ENCODE measurements around the gene DCUN1D4. TPM values are rescaled to one million over a fixed set of nuclear protein-coding genes. Genes with fewer than 3 reads are reported as not detected.

DCUN1D4 gene
- total and polyA plus RNA-seq, 12 donors, result 11.0 to 48.7 (median 37.0) TPM

DNA sequence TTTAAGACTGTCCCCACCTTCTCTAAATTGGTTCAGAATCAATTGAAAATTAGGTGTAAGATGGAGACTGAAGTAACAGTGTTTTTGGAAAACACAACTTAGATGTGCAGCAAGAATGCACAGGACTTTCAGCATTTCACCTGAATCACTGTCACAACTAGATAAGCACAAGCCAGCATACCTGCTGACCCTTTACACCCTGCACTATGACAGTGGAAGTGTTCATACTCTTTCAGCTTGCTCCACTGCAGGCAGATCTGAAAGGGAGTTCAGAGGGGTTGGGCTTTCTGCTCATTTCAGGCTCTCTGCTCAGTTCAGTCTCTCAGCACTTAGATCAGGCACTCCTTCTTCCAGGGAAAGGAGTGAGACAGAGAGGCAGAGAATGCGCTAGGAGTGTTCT, 22.8 kb downstream of the DCUN1D4 start:
- 100% methylated on average over 1 of the region's 1 CpG for WGBS, 2 donors
- intact Hi-C loops (cut with DNase I), result no loop called here
- H3K4me1 ChIP-seq, result peaks cover 0 to 6% (median 0%) of the 10 kb centered on the region in 9 donors
- H3K27ac ChIP-seq, result no peak overlapping the region
- peaks cover 0 to 62% (median 24%) of the 10 kb centered on the region in 9 donors for H3K36me3 ChIP-seq
- TF ChIP-seq, protein P1, sequence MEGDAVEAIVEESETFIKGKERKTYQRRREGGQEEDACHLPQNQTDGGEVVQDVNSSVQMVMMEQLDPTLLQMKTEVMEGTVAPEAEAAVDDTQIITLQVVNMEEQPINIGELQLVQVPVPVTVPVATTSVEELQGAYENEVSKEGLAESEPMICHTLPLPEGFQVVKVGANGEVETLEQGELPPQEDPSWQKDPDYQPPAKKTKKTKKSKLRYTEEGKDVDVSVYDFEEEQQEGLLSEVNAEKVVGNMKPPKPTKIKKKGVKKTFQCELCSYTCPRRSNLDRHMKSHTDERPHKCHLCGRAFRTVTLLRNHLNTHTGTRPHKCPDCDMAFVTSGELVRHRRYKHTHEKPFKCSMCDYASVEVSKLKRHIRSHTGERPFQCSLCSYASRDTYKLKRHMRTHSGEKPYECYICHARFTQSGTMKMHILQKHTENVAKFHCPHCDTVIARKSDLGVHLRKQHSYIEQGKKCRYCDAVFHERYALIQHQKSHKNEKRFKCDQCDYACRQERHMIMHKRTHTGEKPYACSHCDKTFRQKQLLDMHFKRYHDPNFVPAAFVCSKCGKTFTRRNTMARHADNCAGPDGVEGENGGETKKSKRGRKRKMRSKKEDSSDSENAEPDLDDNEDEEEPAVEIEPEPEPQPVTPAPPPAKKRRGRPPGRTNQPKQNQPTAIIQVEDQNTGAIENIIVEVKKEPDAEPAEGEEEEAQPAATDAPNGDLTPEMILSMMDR (IDR thresholded peaks at IDR 0.05), result no peak
- no peak for ATAC-seq
- no peaks in the 10 kb centered on the region for H3K27me3 ChIP-seq
- H3K9me3 ChIP-seq, result no peaks in the 10 kb centered on the region
- no peak overlapping the region for H3K4me3 ChIP-seq
- no peak for DNase-seq

DNA sequence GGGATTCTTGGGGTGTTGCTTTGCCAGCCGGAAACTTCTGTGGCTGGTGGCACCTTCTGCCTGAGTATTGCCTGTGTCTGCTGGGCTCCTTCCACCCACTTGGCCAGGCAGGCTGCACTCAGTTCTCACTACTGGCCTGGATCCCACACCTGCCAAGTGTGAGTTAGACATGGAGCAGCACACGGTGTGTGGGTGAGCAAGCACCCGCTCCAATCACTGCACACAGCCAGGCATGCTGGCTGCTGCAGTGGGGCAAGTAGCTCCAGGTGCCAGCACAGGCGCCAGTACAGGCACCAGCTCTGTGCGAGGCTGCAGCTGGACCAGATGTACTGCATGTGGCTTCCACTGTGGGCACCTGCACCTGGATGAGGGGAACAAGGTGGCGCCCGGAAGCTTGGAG, 23.9 kb downstream of the DCUN1D4 start:
- peak; percentile 30 to 33 for DNase-seq
- WGBS, 2 donors, result 83 to 84% methylated on average over 7 of the region's 7 CpGs

DNA sequence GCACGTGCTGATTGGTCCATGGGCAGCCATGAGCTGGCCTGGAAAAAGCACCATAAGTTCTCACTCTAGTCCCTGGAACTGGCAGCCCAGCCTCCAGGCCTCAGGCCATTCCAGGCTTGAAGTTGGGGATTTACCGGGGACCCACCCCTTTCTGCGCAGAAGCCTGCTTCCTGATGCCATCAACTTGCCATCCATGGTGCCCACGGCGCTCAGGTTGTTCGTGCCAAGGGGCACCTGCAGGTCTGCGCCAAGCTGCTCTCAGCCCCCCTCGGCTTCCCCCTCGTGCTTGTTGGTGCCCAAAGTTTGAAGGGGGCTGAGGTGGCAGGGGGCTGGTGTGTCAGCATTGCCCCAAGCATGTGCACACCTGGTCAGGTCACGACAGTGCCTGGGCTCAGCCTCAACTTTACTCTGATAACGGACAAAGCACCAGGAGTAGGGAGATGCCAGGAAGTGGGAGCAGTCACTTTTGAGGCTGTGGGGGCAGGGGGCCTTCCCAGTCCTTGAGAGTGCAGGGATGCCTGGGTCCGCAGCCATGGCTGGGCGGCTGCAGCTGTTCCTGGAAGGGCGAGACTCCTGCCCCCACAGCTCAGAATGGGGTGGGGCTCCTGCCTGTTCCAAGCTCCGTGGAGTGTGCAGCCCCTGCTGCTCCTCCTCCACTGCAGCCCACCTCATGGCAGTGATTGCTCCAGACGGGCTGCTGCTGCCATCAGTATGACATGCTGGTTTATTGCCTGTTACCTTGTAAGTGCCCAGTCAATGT, 24.9 kb downstream of the DCUN1D4 start:
- H3K27me3 ChIP-seq, result no peaks in the 10 kb centered on the region
- H3K27ac ChIP-seq, result no peak overlapping the region
- H3K36me3 ChIP-seq, result peaks cover 0 to 83% (median 24%) of the 10 kb centered on the region in 9 donors
- intact Hi-C loops (cut with DNase I), result no loop called here
- H3K4me3 ChIP-seq, result no peak overlapping the region
- H3K9me3 ChIP-seq, result no peaks in the 10 kb centered on the region
- ATAC-seq (peak in 1 of 8 donors; percentile 55), DNase-seq (no peak)
- peaks cover 0 to 6% (median 0%) of the 10 kb centered on the region in 9 donors for H3K4me1 ChIP-seq
- 96 to 99% methylated on average over 16 of the region's 16 CpGs for WGBS, 2 donors
- TF ChIP-seq, protein P1 (IDR thresholded peaks at IDR 0.05), result no peak

More for the DNA sequence above, 23.9 kb downstream of the DCUN1D4 start:
- TF ChIP-seq, protein P1 (IDR thresholded peaks at IDR 0.05), result no peak
- Histone ChIP-seq H3K4me1 (peaks cover 0 to 6% (median 0%) of the 10 kb centered on the region in 9 donors), H3K27me3 (no peaks in the 10 kb centered on the region), H3K9me3 (no peaks in the 10 kb centered on the region), H3K36me3 (peaks cover 0 to 73% (median 24%) of the 10 kb centered on the region in 9 donors), H3K4me3 (no peak overlapping the region), H3K27ac (no peak overlapping the region)
- intact Hi-C loops (cut with DNase I), result no loop called here
- ATAC-seq, result peak; percentile 52 to 96 (median 92)

DNA sequence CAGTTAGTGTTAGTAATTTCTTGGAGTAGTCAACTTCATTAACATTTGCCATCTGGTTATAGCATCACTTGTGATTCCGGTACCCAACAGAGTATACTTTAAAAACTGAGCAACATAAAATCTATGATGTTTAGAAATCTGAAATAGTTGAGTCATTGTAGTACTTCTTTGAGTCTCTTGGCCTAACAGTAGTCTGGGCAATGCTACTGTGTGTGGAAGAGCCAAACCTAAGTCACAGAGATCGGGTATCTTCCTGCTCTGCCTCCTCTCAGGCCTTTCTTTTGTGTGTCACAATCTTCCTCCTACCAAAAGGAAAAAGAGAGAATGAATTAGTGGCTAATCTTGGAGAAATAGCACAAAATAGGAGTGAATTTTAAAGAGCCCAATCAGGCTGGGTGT, 25.5 kb downstream of the DCUN1D4 start:
- H3K36me3 ChIP-seq, result peaks cover 0 to 87% (median 24%) of the 10 kb centered on the region in 9 donors
- no peak for ATAC-seq
- no peak for DNase-seq
- intact Hi-C loops (cut with DNase I), result no loop called here
- H3K27ac ChIP-seq, result no peak overlapping the region
- no peaks in the 10 kb centered on the region for H3K9me3 ChIP-seq
- H3K27me3 ChIP-seq, result no peaks in the 10 kb centered on the region
- 98% methylated on average over 2 of the region's 2 CpGs for WGBS, 2 donors
- TF ChIP-seq, protein P1 (IDR thresholded peaks at IDR 0.05), result no peak
- H3K4me3 ChIP-seq, result no peak overlapping the region
- H3K4me1 ChIP-seq, result peaks cover 0 to 6% (median 0%) of the 10 kb centered on the region in 9 donors
